Measurements from ENCODE around the gene PACSIN2.
"Not testable (repeated sequence)": the region's sequence is repeated elsewhere in the genome, so short reads cannot be mapped to it uniquely, and the experiment has no call there.

The PACSIN2 gene

DNA sequence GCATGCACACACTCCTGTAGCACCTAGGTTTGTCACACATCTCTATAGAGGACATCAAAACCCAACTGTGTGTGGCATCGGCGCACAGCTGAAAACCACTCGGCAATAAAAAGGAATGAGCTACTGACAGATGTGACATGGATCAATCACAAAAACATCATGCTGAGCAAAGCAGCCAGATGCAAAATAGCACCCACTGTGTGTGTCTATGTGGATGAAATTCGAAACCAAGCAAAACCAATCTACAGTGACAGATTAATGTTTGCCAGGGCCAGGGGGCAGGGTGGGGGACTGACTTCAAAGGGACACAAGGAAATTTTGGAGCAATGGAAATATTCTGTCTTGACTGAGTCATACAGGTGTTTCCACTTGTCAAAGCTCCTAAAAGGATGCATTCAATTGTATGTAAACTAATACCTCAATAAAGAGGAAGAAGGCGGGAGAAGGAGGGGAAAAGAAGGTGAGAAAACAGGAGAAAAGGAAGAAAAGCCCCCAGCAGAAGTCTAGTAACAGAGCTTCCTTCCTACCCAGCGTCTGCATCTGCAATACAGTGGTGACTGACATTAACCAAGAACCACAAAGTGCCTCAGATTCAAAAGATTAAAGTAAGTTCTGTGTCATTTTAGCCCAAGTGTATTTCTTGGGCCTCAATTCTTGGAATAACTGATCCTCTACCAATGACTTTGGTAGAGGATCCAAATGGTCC is 49.8 kb downstream of the PACSIN2 start:
- no peak for DNase-seq (ENCODE audit: low read depth)
- TF ChIP-seq CTCF (IDR thresholded peaks at IDR 0.05; ENCODE audit: low read length, missing control alignments): no peak
- no peak overlapping the region for H3K4me3 ChIP-seq (replicated peaks; ENCODE audit: low read depth, low read length)

DNA sequence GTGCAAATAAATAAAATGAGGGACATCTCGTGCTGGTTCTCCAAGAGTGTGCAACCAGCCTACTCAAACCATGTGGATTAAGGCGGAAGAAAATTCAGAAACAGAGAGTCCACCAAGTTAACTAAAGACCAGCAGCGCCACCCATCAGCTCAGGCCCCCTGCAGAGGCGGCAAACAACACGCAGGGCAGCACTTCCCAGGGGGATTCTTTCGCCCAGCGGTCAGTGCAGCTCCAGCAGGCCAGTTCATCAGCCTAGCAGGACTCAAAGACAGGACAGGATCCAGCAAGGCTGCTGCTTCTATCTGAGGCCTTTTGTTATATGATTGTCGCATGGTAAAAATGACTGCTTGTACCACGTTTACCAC is 51.7 kb downstream of the PACSIN2 start:
- TF ChIP-seq CTCF (IDR thresholded peaks at IDR 0.05; ENCODE audit: low read length, missing control alignments): no peak
- no peak overlapping the region for H3K4me3 ChIP-seq (replicated peaks; ENCODE audit: low read depth, low read length)
- DNase-seq (ENCODE audit: low read depth): no peak

GRCh38 chr22:42962295-42963230 is 52.4 kb downstream of the PACSIN2 start:
- DNase-seq (ENCODE audit: low read depth): peak; percentile 61
- no peak for TF ChIP-seq CTCF (IDR thresholded peaks at IDR 0.05; ENCODE audit: low read length, missing control alignments)
- H3K4me3 ChIP-seq (replicated peaks; ENCODE audit: low read depth, low read length): no peak overlapping the region

DNA sequence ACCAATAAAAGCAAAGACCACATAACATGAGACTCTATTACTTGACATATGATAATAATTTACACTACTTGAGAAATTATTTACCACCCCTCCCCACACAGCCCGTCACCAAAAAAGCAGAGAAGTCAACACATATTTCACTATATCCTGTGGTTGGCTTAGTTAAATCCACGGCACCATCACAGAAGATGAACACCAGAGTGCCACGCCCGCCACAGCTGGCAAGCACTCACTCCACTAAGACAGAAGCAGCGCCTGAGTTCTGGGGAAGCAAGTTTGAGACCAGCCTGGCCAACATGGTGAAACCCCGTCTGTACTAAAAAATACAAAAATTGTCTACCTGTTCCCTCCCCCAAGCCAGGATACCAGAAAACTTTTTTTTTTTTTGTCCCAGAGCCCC is 53.1 kb downstream of the PACSIN2 start:
- DNase-seq (ENCODE audit: low read depth): no peak
- no peak overlapping the region for H3K4me3 ChIP-seq (replicated peaks; ENCODE audit: low read depth, low read length)
- no peak for TF ChIP-seq CTCF (IDR thresholded peaks at IDR 0.05; ENCODE audit: low read length, missing control alignments)

GRCh38 chr22:42961400-42961690 is 53.6 kb downstream of the PACSIN2 start:
- DNase-seq (ENCODE audit: low read depth); H3K4me3 ChIP-seq (replicated peaks; ENCODE audit: low read depth, low read length): not testable (repeated sequence)

GRCh38 chr22:42960531-42961399 is 54.2 kb downstream of the PACSIN2 start:
- no peak for TF ChIP-seq CTCF (IDR thresholded peaks at IDR 0.05; ENCODE audit: low read length, missing control alignments)
- DNase-seq (ENCODE audit: low read depth): no peak
- H3K4me3 ChIP-seq (replicated peaks; ENCODE audit: low read depth, low read length): no peak overlapping the region

Data from fibroblast of pulmonary artery (primary cell).